ENCODE data around the gene SPECC1. TPM values are rescaled to one million over a fixed set of nuclear protein-coding genes. Genes with fewer than 3 reads are reported as not detected.
A peak's percentile ranks its signal among the peaks of the same experiment; 100 is the strongest.

The SPECC1 gene
- total and polyA plus RNA-seq, 2 of the 4 experiments (the other 2 are of a cell fraction) = 16.9 to 26.2 TPM

- no peak overlapping the region for H2AK5ac ChIP-seq (ENCODE audit: low read depth, low read length)
- POLR2A ChIA-PET (ENCODE audit: unreplicated experiment) = no interaction called here
- H3K18ac ChIP-seq (ENCODE audit: low read depth, low read length) = peak overlapping the region; percentile 55; the same call in 1 of the 2 replicates
- no peak overlapping the region for H3K14ac ChIP-seq (replicated peaks; ENCODE audit: low read depth, low read length)
- CTCF ChIA-PET = interaction anchor here (0.6 kb wide), 1 partner anchor 48 kb away, joined by 5 read pairs; no protein-coding TSS in a partner anchor
- no peak overlapping the region for H3K4me3 ChIP-seq (ENCODE audit: insufficient read depth, low read depth, low read length)
- no peak overlapping the region for H2BK120ac ChIP-seq (ENCODE audit: low read depth, low read length)
- H2AK9ac ChIP-seq (replicated peaks; ENCODE audit: low read depth, low read length, poor library complexity) = no peak overlapping the region
- no peak overlapping the region for H2BK5ac ChIP-seq (ENCODE audit: low read depth, low read length, poor library complexity, severe bottlenecking)
- H2BK15ac ChIP-seq (ENCODE audit: low read depth, low read length) = no peak overlapping the region
- peaks cover 7% of the 10 kb centered on the region for H3K4me1 ChIP-seq (ENCODE audit: control insufficient read depth, insufficient read depth, low read length)
- H3K9me3 ChIP-seq (ENCODE audit: control insufficient read depth, insufficient read depth, low read length) = no peaks in the 10 kb centered on the region
- no peaks in the 10 kb centered on the region for H4K20me1 ChIP-seq (ENCODE audit: insufficient read depth, low read length)
- no peak overlapping the region for H4K91ac ChIP-seq (ENCODE audit: insufficient read depth, low read depth, low read length)
- H3K36me3 ChIP-seq (ENCODE audit: control insufficient read depth, insufficient read depth, low read length) = peaks cover 5% of the 10 kb centered on the region
- in situ Hi-C loops (cut with MboI; ENCODE audit: low sequenced_read_pairs) (no loop called here), dilution Hi-C loops (cut with HindIII; ENCODE audit: low sequenced_read_pairs, unreplicated experiment) (no loop called here), intact Hi-C loops (cut with micrococcal nuclease) (loop anchor here (5.0 kb wide), 1 partner anchor 32 kb away; no protein-coding TSS in a partner anchor)
- peak overlapping the region; percentile 22; the same call in 1 of the 2 replicates for H3K27ac ChIP-seq (ENCODE audit: insufficient read depth, low read length)
- peak; percentile 74 for ATAC-seq (ENCODE audit: low read depth)
- 47% methylated on average over 2 of the region's 6 CpGs; no CpG with 5 or more reads in 1 of the 2 experiments for WGBS, 2 experiments (ENCODE audit: extremely low coverage in 2 of 2, insufficient read length in 1 of 2)
- H3K27me3 ChIP-seq (ENCODE audit: control insufficient read depth, insufficient read depth, low read length) = no peaks in the 10 kb centered on the region
- H2AFZ ChIP-seq (replicated peaks; ENCODE audit: low read length, poor library complexity) = no peak overlapping the region
- H4K8ac ChIP-seq (ENCODE audit: low read depth in 2 of 2, low read length in 2 of 2) = no peak overlapping the region
- TF ChIP-seq CTCF (conservative IDR thresholded peaks at IDR 0.05; ENCODE audit: low read depth, low read length) (no peak), RCOR1 (IDR thresholded peaks at IDR 0.05; ENCODE audit: insufficient replicate concordance, low read length) (no peak), BHLHE40 (IDR thresholded peaks at IDR 0.05; ENCODE audit: low read depth, low read length) (no peak), RFX5 (IDR thresholded peaks at IDR 0.05; ENCODE audit: low read depth, low read length) (no peak), MXI1 (IDR thresholded peaks at IDR 0.05; ENCODE audit: borderline replicate concordance, low read depth, low read length) (no peak), FOS (IDR thresholded peaks at IDR 0.05; ENCODE audit: low read depth, low read length) (no peak), MAFK (IDR thresholded peaks at IDR 0.05; ENCODE audit: low read depth, low read length) (no peak), SMC3 (IDR thresholded peaks at IDR 0.05; ENCODE audit: low read depth, low read length) (no peak), POLR2A (IDR thresholded peaks at IDR 0.05; ENCODE audit: low read depth, low read length) (no peak), NFE2L2 (IDR thresholded peaks at IDR 0.05; ENCODE audit: low read depth, low read length) (no peak), MAZ (IDR thresholded peaks at IDR 0.05; ENCODE audit: borderline replicate concordance, low read depth, low read length) (no peak), USF2 (IDR thresholded peaks at IDR 0.05; ENCODE audit: low read depth, low read length) (no peak)
- no peak overlapping the region for H3K9ac ChIP-seq (ENCODE audit: low read depth, low read length)
- BruUV-seq (replicated peaks) = no TSS peak
- peak; percentile 87 for DNase-seq
- H3K4me2 ChIP-seq (ENCODE audit: low read depth, low read length) = peak overlapping the region; percentile 10
- H3K4ac ChIP-seq (ENCODE audit: low read depth, low read length) = no peak overlapping the region
- peaks cover 10 to 16% of the 10 kb centered on the region in 2 experiments for H3K79me1 ChIP-seq (ENCODE audit: low read depth in 1 of 2, low read length in 2 of 2)
- H4K5ac ChIP-seq (ENCODE audit: low read depth, low read length) = no peak overlapping the region
- peaks cover 8% of the 10 kb centered on the region for H3K9me1 ChIP-seq (ENCODE audit: insufficient read depth, low read length)
- H2BK20ac ChIP-seq (ENCODE audit: low read depth, low read length) = no peak overlapping the region
- no peak overlapping the region for H3K56ac ChIP-seq (ENCODE audit: extremely low read depth, insufficient read depth, low read length)
- H3K23ac ChIP-seq (ENCODE audit: low read depth, low read length) = no peak overlapping the region
Measured at GRCh38 chr17:20284570-20285295, 275.6 kb downstream of the SPECC1 start.

All from IMR-90 (cell line).